Measurements from ENCODE around the gene ARID4B. TPM values are rescaled to one million over a fixed set of nuclear protein-coding genes. Genes with fewer than 3 reads are reported as not detected.
"Not testable (repeated sequence)": the region's sequence is repeated elsewhere in the genome, so short reads cannot be mapped to it uniquely, and the experiment has no call there.

Gene ARID4B
- total and polyA plus RNA-seq, 2 donors (not counting 1 experiment from before 2014, with no cell fraction given): 15.3 to 42.4 TPM

GRCh38 chr1:235225299-235225698 is 102.7 kb downstream of the ARID4B start:
- H3K4me1 ChIP-seq (ENCODE audit: control insufficient read depth, extremely low read depth, insufficient read depth, low read length): no peaks in the 10 kb centered on the region

GRCh38 chr1:235221653-235222375 is 106.2 kb downstream of the ARID4B start:
- H3K27me3 ChIP-seq (ENCODE audit: control insufficient read depth, insufficient read depth, low read length): no peaks in the 10 kb centered on the region
- H3K4me2 ChIP-seq (ENCODE audit: extremely low read depth, insufficient read depth, low read length): no peak overlapping the region
- H3K79me2 ChIP-seq (ENCODE audit: control insufficient read depth, insufficient read depth, low read length): no peaks in the 10 kb centered on the region
- no peaks in the 10 kb centered on the region for H3K4me1 ChIP-seq (ENCODE audit: control insufficient read depth, extremely low read depth, insufficient read depth, low read length)
- DNase-seq (ENCODE audit: low read depth in 2 of 2): no peak
- no peak overlapping the region for H3K27ac ChIP-seq (ENCODE audit: insufficient read depth, low read length)
- H3K4me3 ChIP-seq (replicated peaks in 1 of 4; ENCODE audit: control extremely low read depth in 1 of 4, insufficient read depth in 1 of 4, low read depth in 3 of 4, low read length in 4 of 4): no peak overlapping the region
- no peak overlapping the region for H3K9ac ChIP-seq (ENCODE audit: insufficient read depth, low read length)
- no peak for TF ChIP-seq EZH2 (IDR thresholded peaks at IDR 0.05; ENCODE audit: low read length, missing control alignments)
- no peaks in the 10 kb centered on the region for H3K9me3 ChIP-seq (ENCODE audit: control insufficient read depth, insufficient read depth, low read depth, low read length)
- H2AFZ ChIP-seq (ENCODE audit: low read length): no peak overlapping the region
- peaks cover 5% of the 10 kb centered on the region for H3K36me3 ChIP-seq (ENCODE audit: control insufficient read depth, insufficient read depth, low read length)
- no peaks in the 10 kb centered on the region for H4K20me1 ChIP-seq (ENCODE audit: control insufficient read depth, extremely low read depth, insufficient read depth, low read length)

More at GRCh38 chr1:235225299-235225698, 102.7 kb downstream of the ARID4B start:
- Histone ChIP-seq H4K20me1 (ENCODE audit: control insufficient read depth, extremely low read depth, insufficient read depth, low read length) (no peaks in the 10 kb centered on the region), H2AFZ (ENCODE audit: low read length) (no peak overlapping the region), H3K9me3 (ENCODE audit: control insufficient read depth, insufficient read depth, low read depth, low read length) (no peaks in the 10 kb centered on the region), H3K36me3 (ENCODE audit: control insufficient read depth, insufficient read depth, low read length) (peaks cover 6% of the 10 kb centered on the region), H3K4me3 (replicated peaks in 1 of 4; ENCODE audit: control extremely low read depth in 1 of 4, insufficient read depth in 1 of 4, low read depth in 3 of 4, low read length in 4 of 4) (no peak overlapping the region), H3K9ac (ENCODE audit: insufficient read depth, low read length) (no peak overlapping the region), H3K79me2 (ENCODE audit: control insufficient read depth, insufficient read depth, low read length) (no peaks in the 10 kb centered on the region), H3K27ac (ENCODE audit: insufficient read depth, low read length) (no peak overlapping the region), H3K27me3 (ENCODE audit: control insufficient read depth, insufficient read depth, low read length) (no peaks in the 10 kb centered on the region), H3K4me2 (ENCODE audit: extremely low read depth, insufficient read depth, low read length) (no peak overlapping the region)
- DNase-seq (ENCODE audit: low read depth in 2 of 2): no peak
- TF ChIP-seq CTCF (conservative IDR thresholded peaks at IDR 0.05 in 1 of 2, IDR thresholded peaks at IDR 0.05 in 1 of 2; ENCODE audit: low read depth in 1 of 2, low read length in 2 of 2) (no peak), EZH2 (IDR thresholded peaks at IDR 0.05; ENCODE audit: low read length, missing control alignments) (no peak)

- H3K9ac ChIP-seq (ENCODE audit: insufficient read depth, low read length): no peak overlapping the region
- no peaks in the 10 kb centered on the region for H3K36me3 ChIP-seq (ENCODE audit: control insufficient read depth, insufficient read depth, low read length)
- H3K9me3 ChIP-seq (ENCODE audit: control insufficient read depth, insufficient read depth, low read depth, low read length): no peaks in the 10 kb centered on the region
- TF ChIP-seq CTCF (conservative IDR thresholded peaks at IDR 0.05 in 1 of 2, IDR thresholded peaks at IDR 0.05 in 1 of 2; ENCODE audit: low read depth in 1 of 2, low read length in 2 of 2): no peak
- TF ChIP-seq EZH2 (IDR thresholded peaks at IDR 0.05; ENCODE audit: low read length, missing control alignments): no peak
- no peak overlapping the region for H3K27ac ChIP-seq (ENCODE audit: insufficient read depth, low read length)
- no peaks in the 10 kb centered on the region for H4K20me1 ChIP-seq (ENCODE audit: control insufficient read depth, extremely low read depth, insufficient read depth, low read length)
- H2AFZ ChIP-seq (ENCODE audit: low read length): no peak overlapping the region
- H3K4me1 ChIP-seq (ENCODE audit: control insufficient read depth, extremely low read depth, insufficient read depth, low read length): no peaks in the 10 kb centered on the region
- no peak for DNase-seq (ENCODE audit: low read depth in 2 of 2)
- H3K4me2 ChIP-seq (ENCODE audit: extremely low read depth, insufficient read depth, low read length): no peak overlapping the region
- H3K27me3 ChIP-seq (ENCODE audit: control insufficient read depth, insufficient read depth, low read length): no peaks in the 10 kb centered on the region
- H3K4me3 ChIP-seq (replicated peaks in 1 of 4; ENCODE audit: control extremely low read depth in 1 of 4, insufficient read depth in 1 of 4, low read depth in 3 of 4, low read length in 4 of 4): no peak overlapping the region
- no peaks in the 10 kb centered on the region for H3K79me2 ChIP-seq (ENCODE audit: control insufficient read depth, insufficient read depth, low read length)
These were observed 112.5 kb downstream of the ARID4B start for GRCh38 chr1:235215453-235215852.

- H3K4me3 ChIP-seq (replicated peaks in 1 of 4; ENCODE audit: control extremely low read depth in 1 of 4, insufficient read depth in 1 of 4, low read depth in 3 of 4, low read length in 4 of 4); H3K27me3 ChIP-seq (ENCODE audit: control insufficient read depth, insufficient read depth, low read length); H3K4me1 ChIP-seq (ENCODE audit: control insufficient read depth, extremely low read depth, insufficient read depth, low read length); H3K27ac ChIP-seq (ENCODE audit: insufficient read depth, low read length); H3K79me2 ChIP-seq (ENCODE audit: control insufficient read depth, insufficient read depth, low read length); H3K36me3 ChIP-seq (ENCODE audit: control insufficient read depth, insufficient read depth, low read length); H3K4me2 ChIP-seq (ENCODE audit: extremely low read depth, insufficient read depth, low read length); H4K20me1 ChIP-seq (ENCODE audit: control insufficient read depth, extremely low read depth, insufficient read depth, low read length); H3K9me3 ChIP-seq (ENCODE audit: control insufficient read depth, insufficient read depth, low read depth, low read length); H2AFZ ChIP-seq (ENCODE audit: low read length); H3K9ac ChIP-seq (ENCODE audit: insufficient read depth, low read length); DNase-seq (ENCODE audit: low read depth in 2 of 2): not testable (repeated sequence)
These were observed 113.0 kb downstream of the ARID4B start for GRCh38 chr1:235214962-235215361.
